A204.1 (cell line): Measurements from ENCODE around the gene COMMD9.

Experiments
- FAIRE-seq: peaks from 2 replicates; lab custom pipeline; 2012; peaks lifted over from hg19 to GRCh38; lab: Jason Lieb, UNC

Gene COMMD9

GRCh38 chr11:36295926-36296325 is 6.7 kb upstream of the COMMD9 start, which contains the start of gene PRR5L:
Gene PRR5L, plus strand, starts transcription at chr11:36296288. Its CDS starts 104,834 bp downstream, at chr11:36401122.
- FAIRE-seq, result no peak

GRCh38 chr11:36292311-36292722 is 3.1 kb upstream of the COMMD9 start:
- FAIRE-seq, result no peak

DNA sequence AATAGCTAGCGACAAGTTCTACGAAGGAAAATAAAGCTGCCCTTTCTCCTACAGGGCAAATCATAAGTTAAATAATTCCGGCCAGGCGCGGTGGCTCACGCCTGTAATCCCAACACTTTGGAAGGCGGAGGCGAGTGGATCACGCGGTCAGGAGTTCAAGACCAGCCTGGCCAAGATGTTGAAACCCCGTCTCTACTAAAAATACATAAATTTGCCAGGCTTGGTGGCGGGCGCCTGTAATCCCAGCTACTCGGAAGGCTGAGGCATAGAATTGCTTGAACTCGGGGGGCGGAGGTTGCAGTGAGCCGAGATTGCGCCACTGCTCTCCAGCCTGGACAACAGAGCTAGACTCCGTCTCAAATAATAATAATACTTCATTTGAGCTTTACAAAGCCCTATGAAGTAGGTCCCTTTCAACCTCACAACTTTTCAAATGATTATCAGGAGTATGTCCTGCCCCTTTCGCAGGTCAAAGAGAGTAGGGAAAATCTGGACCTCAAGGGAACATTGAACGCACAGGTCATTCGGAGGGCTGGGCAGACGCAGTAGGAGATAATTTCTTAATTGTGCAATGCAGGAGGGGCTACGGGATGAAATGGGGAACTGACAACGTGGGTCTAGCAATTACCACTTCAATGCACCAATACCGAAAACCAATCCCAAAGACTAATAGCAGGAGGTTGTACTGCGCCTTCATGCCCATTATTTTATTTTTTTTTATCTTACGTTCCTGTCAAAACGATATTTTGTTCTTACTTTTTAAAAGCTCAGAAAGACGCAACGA is 590 bp downstream of the COMMD9 start:
- no peak for FAIRE-seq

DNA sequence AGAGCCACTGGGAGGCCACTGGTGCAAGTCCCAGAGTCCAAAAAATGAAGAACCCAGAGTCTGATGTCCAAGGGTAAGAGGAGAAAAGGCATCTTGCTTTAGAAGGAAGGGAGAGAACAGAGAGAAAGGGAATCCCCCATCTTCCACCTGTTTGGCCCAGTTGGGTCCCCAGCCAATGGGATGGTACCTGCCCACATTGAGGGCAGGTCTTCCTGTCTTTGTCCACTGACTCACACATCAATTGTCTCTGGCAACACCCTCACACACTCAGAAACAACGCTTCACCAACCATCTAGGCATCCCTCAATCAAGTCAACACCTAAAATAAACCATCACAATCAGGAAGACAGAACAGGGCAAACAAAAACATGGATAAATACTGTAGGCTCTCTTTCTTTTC is 6.3 kb downstream of the COMMD9 start:
- no peak for FAIRE-seq

DNA sequence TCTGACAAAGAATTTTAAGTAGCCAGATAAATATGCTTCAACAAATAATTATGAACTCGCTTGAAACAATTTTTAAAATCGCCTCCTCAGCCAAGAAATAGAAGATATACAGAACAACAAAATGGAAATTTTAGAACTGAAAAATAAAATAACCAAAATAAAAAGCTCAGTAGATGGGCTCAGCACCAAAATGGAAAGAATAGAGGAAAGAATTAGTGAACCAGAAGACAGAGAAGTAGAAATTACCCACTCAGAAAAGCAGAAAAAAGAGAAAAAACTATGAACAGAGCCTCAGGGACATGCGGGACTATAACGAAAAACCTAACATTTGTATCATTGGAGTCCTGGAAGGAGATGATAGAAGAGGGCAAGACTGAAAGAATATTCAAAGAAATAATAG is 7.4 kb downstream of the COMMD9 start:
- no peak for FAIRE-seq

- no peak for FAIRE-seq
Observed at GRCh38 chr11:36280531-36280930, 8.7 kb downstream of the COMMD9 start.

GRCh38 chr11:36278531-36279282 is 10.5 kb downstream of the COMMD9 start:
- no peak for FAIRE-seq

DNA sequence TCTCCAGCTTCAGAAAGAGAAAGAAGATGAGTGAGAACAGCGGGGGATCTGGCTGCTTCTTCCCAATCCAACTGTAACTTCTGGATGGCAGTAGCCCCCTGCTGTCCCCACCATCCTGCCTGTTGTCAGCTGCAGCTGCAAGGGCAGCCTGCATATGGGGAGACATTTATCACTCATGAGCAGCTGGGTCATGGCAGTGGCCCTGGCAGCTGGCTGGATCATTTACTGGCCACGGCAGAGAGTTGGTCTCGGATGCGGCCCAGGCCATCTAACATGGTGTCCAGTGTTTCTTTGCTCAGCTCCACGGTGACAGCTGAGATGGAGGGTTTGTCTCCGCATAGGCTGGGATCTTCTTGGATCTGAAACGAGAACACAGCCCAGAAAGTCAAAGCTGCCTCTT is 14.8 kb downstream of the COMMD9 start:
- FAIRE-seq, result no peak

DNA sequence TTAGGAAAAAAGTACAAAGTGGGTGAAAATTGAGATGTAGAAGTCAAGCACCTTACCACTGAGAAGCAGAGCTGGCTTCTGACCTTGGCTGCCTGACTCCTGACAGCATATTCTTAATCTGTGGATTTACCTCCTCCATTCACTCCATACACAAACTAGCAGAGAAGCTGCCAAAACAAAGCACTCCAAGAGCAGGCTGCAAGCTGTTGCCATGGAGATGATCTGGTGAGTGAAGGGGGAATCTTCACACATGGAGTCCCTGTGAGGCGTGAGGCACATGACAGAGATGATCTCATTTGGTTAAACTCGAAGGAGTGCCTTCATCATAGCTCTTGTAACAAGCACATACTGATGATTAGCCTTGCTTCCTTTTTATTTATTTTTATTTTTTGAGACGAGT is 16.1 kb downstream of the COMMD9 start:
- no peak for FAIRE-seq

- no peak for FAIRE-seq
Observed at GRCh38 chr11:36271794-36272407, 17.3 kb downstream of the COMMD9 start.

- FAIRE-seq, result no peak
Observed at GRCh38 chr11:36270701-36271100, 18.5 kb downstream of the COMMD9 start.

DNA sequence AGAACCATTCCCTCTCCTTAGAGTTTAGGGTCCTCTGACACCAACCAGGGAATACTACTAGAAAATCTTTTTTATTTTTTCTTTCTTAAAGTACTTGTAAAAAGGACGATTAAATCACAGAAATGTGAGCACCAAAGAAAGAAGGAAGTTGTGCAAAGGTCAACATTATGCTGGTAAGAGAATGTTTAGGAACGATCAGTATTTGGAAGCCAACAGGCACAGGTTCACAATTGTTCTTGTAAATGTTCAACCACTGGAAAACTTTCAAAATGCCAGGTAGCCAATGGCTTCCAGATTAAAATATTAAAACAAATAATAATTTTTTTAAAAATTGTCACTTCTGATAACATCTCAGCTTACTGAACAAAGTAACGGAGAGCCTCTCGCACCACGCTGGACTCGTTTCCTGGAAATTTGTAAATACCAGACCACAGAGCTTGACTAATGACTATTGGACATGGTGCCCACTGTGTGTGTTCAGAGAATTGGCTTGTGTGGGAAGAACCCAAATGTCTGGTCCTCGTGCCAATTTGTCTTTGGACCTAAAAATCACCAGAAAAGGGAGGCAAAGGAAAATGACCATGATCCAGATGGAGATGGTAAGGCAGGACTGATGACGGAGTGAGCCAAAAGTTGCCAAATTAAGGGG is 20.8 kb downstream of the COMMD9 start:
- FAIRE-seq, result no peak

DNA sequence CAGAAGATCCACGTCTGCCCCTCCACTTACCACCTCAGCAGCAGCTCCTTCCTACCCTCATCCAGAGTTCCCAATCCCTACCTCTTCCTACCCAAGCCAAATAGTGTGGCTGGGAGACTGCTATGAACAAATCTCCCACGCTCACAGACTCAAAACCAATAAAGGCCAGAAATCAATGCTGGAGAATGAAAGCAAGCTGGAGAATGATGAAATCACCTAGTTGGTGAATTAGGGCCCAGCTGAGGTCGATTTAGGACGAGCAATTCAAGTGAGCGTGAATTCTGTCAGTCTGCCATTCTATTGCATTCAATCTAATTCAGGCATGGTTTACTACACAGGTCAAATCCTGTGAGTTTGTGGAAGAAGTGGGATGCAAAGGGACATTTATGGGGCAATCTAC is 22.5 kb downstream of the COMMD9 start:
- no peak for FAIRE-seq

DNA sequence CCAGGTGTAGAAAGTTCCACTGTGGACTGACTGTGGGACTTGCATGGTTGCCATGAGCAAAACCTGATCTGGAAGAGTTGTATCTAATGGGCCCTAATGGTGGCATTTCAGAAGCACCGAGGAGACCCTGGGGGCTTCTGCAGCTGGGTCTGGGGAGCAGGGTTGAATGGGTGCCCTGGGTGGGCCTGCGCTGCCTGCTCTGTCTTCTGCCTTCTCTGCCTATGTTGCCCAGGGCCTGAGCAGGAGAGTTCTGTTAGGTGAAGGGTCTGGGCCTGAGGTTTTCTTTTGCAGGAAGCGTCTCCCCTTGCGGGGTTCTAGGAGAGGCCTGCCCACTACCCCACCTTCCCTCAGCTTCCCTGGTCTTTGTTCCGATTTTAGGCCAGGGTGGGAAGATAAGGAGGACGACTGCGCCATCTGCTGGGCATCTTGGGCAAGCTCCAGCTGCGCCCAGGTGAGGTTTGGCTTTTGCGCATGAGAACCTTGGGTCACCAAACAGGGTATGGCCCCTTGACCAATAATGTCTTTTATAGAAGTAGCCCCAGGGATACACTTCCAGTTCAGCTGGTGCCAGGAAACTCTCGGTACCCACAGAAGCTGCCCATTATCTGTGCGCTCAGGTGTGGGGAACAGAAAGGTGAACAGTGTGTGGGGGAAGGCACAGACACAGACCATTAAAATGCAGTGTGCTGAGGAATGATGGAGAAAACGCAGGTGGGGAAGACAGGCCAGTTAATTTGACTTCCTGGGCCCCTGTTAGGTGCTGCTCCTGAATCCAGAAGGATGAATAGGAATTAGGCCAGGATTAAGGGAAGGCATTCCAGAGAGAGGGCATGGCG is 23.2 kb downstream of the COMMD9 start:
- FAIRE-seq, result no peak

DNA sequence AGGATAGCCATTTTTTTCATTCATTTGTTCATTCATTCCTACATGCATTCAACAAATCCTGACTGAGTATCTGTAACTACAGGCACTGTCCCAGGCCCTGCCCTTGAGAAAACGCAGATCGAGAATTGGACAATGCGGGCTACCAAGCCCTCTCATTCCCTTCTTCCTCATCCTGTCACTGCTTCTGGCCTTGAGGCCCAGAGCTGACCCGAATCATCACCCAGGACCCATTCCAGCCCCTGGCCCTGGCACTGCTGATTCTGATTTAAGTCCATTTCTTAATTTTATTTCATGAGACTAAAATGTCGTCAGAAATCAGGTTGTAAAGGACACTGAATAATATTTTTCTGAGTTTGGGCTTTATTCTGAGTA is 24.3 kb downstream of the COMMD9 start:
- FAIRE-seq, result no peak

GRCh38 chr11:36264011-36264972 is 24.9 kb downstream of the COMMD9 start:
- no peak for FAIRE-seq

GRCh38 chr11:36261094-36261493 is 28.1 kb downstream of the COMMD9 start:
- FAIRE-seq, result no peak

DNA sequence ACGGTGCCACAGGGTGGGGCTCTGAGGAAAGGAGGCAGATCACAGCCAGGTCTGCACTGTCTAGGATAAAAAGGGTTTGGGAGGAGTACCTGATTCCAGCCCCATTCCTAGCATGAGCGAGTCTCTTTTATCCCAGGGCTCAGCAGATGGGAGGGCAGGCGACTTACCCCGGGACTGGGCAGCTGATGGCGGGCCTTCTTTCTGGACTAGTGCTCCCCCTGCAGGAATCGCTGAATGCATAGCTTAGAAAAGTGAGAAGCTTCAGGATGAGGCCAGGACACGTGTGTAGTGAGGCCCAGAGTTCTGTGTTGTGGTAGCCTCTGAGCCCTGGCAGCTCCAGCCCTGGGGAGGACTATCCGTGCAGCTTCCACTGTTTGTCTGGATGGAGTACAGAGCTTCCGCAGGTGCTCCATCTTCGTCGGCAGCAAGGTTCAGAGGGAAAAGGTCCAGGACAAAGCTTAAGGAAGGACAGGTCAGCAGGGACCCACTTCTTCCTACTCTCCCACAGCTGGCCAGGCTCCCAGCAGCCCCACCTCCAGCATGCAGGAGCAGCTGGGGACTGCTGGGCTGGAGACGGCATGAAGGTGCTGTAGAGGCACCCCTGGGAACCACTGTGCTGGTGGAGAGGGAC is 30.4 kb downstream of the COMMD9 start:
- FAIRE-seq, result no peak

DNA sequence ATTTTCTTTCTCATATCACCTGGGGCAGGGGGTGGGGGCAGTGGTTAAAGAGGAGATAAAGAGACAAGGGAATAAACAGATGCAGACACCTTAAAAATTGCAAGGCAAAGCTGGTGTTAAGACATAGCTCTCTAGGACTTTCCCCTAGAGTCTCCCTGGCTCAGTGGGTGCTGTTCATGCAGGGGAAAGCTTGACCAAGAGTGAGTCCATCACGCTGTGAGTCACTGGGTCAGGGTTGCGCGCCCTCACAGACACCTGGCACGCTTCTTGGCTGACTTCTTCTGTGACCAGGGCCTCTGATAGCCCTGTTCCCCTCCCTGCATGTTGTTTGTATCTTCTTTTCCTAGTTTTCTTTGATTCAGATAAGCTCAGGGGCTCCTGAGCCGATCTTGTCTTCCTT is 31.9 kb downstream of the COMMD9 start:
- FAIRE-seq, result no peak

DNA sequence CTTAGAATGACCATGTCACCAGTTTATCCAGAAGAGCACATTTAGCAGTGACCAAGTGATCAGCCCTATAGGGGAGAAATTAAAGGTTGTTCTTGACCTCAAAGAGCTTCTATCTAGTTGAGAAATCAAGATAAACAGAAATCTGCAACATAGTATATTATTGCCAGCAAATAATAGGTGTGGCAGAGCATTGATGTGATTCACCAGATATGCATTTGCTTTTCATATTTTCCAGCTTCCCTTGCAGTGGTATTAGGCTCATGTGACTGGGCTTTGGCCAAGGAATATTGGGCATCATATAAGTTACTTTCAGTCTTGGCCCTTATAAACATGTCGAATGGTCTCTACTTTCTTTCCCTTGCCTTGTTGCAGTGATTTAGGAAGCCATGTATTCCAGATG is 34.5 kb downstream of the COMMD9 start:
- no peak for FAIRE-seq
